GM08714 (cell line): Measurements from ENCODE around the gene HCRT.
A peak's percentile ranks its signal among the peaks of the same experiment; 100 is the strongest.
"Not testable (repeated sequence)": the region's sequence is repeated elsewhere in the genome, so short reads cannot be mapped to it uniquely, and the experiment has no call there.

ENCODE experiments used
- H3K4me3 ChIP-seq: fragments of 200-500 bp; sonication (Bioruptor generic); 2 replicates; pipeline ENCODE4 v1.5.1; 2014; ENCODE audit warnings: mild to moderate bottlenecking, low read length, inconsistent platforms
- ZNF274 ChIP-seq: IDR thresholded peaks from 2 replicates; pipeline ENCODE4 v1.6.1; 2012; ENCODE audit warnings: mild to moderate bottlenecking, low read depth, low read length

The HCRT gene

DNA sequence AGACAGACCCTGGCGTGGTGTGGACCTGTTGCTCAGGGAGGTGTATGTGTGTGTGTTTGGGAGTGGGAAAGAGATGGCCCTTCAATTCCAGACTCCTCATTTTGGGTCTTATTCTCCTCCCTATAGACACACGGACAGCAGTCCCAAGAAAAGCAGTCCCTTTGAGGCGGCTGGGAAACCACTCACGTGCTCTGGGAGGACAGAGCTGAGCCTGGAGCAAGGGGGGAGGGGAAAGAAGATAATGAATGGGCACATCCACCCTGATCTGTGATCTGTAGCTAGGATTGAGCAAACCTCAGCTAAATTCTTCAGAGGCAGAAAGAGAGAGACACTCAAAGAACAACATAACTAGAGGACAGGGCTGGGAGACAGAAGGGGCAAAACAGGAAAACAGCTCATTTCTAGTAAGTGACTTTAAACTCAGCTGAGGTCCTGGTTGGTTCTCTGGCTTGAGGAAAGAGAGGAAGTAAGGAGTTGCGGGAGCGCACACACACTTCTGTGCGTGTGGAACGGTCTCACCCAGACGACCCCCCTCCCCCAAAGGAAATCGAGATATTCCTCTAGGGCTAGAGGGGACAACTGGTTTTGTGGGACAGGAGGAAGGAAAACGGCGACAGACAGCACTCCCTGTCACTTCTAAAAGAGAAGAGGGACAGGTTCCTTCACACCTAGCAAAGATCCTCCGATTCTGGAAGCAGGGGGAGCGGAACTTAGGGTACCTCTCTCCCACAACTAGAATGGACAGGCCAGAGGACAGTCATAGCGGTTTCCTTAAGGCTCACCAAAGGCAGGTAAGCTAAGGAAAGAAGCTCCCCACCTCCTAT lies 31.1 kb downstream of the HCRT start:
- H3K4me3 ChIP-seq, result peak overlapping the region; percentile 97
- no peak for TF ChIP-seq ZNF274

GRCh38 chr17:42146911-42147607 lies 38.2 kb downstream of the HCRT start:
- no peak for TF ChIP-seq ZNF274
- H3K4me3 ChIP-seq, result no peak overlapping the region

DNA sequence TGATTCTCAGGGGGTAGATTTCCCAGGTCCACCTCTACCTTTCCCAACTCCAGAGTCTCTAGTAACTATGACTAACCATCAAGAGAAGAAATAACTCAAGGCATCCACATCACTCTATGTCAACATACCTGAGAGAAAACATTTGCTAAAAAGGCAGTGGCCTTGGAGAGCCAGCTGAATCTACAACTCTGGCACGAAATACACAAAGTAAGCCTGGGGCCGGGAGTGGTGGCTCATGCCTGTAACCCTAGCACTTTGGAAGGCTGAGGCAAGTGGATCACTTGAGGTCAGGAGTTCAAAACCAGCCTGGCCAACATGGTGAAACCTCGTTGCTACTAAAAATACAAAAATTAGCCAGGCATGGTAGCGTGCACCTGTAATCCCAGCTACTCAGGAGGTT lies 42.1 kb downstream of the HCRT start:
- H3K4me3 ChIP-seq, result not testable (repeated sequence)

DNA sequence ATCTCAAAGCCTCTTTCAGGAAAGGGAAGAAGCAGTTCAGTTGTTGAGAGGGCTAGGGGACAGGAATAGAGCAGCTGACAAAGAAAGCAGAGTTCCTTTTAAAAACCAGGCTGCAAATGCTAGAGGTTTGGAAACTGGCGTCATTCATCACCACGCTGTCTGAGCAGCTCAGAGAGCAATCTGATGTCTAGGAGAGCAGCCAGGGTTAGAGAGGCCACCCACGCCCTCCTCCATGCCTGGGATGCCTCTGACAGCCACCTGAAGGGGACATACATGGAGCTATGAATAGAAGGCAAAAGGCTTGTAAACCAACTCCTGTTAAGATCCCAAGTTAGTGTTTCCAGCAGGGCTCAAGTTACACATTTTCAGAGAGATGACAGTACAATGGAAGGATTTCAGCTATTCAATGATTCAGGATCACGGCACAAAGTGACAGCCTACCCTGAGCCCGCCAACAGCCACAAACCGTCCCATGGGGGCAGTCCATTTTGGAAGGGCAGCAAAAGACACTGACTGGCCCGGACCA lies 42.8 kb downstream of the HCRT start:
- H3K4me3 ChIP-seq, result no peak overlapping the region
- no peak for TF ChIP-seq ZNF274

DNA sequence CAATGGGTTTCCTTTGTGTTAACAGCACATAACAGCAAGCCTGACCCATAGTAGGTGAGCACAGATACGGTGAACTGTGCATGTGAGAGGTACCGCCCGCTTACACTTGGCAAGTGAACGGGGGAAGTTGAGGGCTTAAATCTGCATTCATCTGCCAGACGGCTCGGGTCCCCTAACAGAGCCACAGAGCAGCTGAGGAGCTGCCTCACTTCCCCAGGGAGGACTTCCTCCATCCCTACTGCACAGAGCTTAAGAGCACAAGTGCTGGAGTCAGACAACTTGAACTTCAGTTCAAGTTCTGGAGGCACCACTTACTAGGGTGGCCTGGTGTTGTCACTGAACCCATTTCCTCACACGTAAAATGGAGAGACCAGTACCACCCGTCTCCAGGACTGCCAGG lies 43.9 kb downstream of the HCRT start:
- no peak overlapping the region for H3K4me3 ChIP-seq
- no peak for TF ChIP-seq ZNF274

DNA sequence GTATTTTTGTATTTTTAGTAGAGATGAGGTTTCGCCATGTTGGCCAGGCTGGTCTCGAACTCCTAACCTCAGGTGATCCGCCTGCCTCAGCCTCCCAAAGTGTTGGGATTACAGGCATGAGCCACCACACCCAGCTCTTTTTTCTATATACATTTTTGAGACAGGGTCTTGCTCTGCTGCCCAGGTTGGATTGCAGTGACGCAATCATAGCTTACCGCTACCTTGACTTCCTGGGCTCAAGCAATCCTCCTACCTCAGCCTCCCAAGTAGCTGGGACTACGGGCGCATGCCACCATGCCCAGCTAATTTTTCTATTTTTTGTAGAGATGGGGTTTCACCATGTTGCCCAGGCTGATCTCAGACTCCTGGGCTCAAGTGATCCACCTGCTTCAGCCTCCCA lies 44.6 kb downstream of the HCRT start:
- not testable (repeated sequence) for H3K4me3 ChIP-seq

DNA sequence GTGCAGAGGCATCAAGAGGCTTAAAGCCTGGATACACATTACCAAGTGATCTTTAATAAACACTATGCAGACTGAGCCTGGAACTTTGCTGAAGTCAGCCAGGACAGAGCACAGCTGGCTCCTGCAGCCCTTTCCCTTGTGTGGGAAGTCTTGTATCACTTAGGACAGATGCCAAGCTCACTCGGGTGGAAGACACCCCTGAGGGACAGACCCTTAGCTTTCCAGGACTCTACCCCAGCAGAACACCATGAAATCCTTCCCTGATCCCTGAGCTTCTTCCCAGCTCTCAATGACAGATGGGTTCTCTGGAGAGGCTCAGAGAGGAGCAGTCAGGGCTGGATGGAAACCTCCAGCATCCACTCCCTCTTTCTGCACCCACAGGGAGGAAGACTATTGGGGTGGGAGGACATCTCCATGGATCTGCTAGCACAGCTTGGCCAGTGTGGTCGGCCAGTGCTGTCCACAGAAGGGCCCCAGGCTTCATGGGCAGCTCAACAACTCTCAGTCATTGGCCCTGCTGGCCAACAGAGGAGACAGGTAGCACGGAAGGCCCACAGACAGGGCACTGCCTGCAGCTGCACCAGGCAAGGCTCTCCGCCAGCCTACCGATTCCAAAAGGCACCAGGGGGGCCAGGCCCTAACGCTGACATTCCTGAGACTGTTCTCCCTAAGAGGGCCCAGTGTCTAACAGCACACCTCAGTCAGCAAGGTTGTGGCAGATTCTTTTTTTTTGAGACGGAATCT lies 46.3 kb downstream of the HCRT start:
- H3K4me3 ChIP-seq, result no peak overlapping the region
- TF ChIP-seq ZNF274, result no peak

DNA sequence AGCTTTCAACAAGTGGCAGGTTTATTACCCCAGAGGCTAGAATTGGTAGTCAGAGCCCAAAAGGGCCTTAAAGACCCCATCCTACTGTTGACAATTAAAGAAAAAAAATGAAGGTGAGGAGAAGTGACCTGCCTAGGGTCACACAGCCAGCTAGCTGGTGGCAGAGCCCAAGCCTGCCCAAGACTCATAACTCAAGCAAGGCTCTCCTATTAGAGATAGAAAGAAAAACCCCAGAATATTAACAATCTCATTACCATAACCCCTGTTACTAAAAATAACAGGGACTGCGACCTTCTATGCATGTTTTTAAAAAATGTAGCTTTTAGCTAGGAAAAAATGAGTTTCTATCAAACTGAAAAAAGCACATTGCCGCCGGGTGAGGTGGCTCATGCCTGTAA lies 48.6 kb downstream of the HCRT start:
- H3K4me3 ChIP-seq, result no peak overlapping the region
- TF ChIP-seq ZNF274, result no peak

GRCh38 chr17:42135664-42136653 lies 49.3 kb downstream of the HCRT start:
- no peak overlapping the region for H3K4me3 ChIP-seq
- TF ChIP-seq ZNF274, result no peak

GRCh38 chr17:42135151-42135550 lies 50.1 kb downstream of the HCRT start:
- TF ChIP-seq ZNF274, result no peak
- no peak overlapping the region for H3K4me3 ChIP-seq
